IPS-NIHi7 (cell line): ENCODE data around the gene IBA57.

Experiments
- DNase-seq: peaks from one replicate; pipeline ENCODE4 v3.0.0; 2012; ENCODE audit warnings: mixed read lengths; ENCODE audit errors: extremely low spot score

IBA57 gene

DNA sequence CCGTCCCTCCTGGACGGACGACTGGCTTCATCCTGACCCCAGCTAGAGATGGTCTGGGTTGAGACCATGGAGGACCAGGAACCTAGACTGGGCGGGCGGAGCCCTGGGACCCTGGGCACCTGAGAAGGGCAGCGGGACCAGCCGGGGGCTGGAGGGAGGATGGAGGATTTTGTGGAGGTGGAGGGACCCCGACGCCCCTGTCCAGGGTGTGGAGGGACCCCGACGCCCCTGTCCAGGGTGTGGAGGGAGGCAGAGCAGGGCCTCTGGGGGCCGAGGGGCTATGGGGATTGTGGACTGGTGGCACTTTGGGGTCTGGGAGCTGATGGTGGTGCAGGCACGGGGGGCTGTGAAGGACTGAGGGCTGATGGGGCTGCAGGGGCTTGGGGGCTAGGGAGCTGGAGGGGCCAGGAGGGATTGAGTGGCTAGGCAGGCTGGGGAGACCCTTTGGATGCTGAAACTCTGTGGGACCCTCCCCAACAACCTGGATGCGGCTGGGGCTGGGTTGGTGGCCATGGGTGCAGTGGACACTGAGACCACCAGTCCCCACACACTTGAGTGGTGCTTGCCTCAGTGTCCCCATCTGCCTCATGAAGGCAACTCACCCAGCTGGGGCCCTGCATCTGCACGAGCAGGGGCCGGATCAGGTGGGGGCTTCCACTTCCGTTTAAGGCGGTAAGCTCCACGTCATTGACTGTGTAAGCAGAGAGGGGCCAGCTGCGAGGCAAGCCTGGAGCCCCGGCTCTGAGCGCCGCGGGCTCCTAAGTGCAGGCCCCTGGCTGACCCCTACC, 8.5 kb upstream of the IBA57 start:
- DNase-seq: no peak

DNA sequence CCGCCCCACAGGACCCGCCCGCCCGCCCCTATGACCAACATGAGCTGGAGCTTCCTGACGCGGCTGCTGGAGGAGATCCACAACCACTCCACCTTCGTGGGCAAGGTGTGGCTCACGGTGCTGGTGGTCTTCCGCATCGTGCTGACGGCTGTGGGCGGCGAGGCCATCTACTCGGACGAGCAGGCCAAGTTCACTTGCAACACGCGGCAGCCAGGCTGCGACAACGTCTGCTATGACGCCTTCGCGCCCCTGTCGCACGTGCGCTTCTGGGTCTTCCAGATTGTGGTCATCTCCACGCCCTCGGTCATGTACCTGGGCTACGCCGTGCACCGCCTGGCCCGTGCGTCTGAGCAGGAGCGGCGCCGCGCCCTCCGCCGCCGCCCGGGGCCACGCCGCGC, 7.9 kb upstream of the IBA57 start:
- DNase-seq: no peak

DNA sequence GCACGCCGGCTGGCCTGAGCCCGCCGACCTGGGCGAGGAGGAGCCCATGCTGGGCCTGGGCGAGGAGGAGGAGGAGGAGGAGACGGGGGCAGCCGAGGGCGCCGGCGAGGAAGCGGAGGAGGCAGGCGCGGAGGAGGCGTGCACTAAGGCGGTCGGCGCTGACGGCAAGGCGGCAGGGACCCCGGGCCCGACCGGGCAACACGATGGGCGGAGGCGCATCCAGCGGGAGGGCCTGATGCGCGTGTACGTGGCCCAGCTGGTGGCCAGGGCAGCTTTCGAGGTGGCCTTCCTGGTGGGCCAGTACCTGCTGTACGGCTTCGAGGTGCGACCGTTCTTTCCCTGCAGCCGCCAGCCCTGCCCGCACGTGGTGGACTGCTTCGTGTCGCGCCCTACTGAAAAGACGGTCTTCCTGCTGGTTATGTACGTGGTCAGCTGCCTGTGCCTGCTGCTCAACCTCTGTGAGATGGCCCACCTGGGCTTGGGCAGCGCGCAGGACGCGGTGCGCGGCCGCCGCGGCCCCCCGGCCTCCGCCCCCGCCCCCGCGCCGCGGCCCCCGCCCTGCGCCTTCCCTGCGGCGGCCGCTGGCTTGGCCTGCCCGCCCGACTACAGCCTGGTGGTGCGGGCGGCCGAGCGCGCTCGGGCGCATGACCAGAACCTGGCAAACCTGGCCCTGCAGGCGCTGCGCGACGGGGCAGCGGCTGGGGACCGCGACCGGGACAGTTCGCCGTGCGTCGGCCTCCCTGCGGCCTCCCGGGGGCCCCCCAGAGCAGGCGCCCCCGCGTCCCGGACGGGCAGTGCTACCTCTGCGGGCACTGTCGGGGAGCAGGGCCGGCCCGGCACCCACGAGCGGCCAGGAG, 7.2 kb upstream of the IBA57 start:
- no peak for DNase-seq

DNA sequence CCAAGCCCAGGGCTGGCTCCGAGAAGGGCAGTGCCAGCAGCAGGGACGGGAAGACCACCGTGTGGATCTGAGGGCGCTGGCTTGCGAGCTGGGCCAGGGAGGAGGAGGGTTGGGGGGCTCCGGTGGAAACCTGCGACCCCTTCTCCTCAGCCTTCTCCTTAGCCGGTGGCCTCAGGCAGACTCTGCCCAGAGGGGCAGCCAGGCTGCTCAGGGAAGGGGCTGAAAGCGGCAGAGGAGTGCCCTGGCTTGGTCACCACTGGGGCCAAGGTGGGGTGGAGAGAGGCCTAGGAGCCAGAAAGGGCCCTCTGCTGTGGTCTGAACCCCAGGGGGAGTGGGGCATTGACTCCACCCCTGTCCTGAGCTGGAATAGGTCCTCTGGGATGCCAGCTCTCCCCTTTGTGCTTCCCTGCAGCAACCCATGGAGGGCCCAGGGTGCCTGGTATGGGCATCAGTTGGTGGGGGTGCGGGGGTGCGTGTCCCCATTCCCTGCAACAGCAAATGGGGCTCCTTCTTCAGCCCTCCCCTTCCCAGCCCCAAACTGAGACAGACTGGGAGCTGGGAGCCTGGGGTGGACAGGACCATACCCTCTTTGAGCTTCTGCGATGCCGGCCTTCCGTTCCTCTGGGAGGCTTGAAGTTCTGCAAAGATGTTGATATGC, 6.5 kb upstream of the IBA57 start:
- no peak for DNase-seq

DNA sequence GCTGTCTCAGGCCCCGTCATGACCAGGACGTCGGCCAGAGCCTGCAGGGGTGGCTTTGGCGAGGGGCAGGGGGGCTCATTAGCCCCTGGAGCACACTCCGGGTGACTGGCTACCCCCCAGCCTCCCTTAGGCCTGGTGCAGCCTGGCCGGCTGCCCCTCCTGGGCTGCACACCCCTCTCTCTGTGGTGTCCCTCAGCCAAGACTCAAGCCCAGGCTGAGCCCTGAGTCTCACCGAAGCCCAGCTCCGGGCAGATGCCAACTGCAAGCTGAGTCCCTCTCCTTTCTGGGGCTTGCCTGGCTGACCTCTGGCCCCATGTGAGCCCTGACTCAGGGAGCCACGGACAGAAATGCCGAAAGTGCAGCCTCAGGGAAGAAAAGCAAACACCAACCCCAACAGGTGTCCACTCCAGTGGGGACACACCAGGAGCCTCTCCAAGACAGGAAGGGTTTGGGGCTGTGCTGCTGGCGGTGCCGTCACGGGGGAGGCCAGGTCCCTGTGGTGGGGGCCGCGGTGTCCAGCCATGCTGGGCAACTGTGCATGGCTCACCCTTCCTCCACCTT, 5.3 kb upstream of the IBA57 start:
- DNase-seq: no peak

DNA sequence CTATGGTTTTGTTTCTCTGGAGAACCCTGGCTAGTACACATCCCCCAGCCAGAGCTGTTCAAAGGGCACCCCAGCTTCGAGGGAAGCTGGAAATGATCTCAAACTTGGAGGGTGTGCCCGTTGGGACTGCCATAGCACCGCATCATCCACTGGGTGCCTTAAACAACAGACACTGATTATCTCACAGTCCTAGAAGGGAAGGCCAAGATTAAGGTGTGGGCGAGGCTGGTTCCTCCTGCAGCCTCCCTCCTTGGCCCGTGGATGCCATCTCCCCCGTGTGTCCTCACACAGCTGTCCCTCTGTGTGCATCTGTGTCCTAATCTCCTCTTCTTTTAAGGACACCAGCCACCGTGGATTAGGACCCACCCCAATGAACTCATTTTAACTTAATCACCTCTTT, 4.2 kb upstream of the IBA57 start:
- DNase-seq: no peak

DNA sequence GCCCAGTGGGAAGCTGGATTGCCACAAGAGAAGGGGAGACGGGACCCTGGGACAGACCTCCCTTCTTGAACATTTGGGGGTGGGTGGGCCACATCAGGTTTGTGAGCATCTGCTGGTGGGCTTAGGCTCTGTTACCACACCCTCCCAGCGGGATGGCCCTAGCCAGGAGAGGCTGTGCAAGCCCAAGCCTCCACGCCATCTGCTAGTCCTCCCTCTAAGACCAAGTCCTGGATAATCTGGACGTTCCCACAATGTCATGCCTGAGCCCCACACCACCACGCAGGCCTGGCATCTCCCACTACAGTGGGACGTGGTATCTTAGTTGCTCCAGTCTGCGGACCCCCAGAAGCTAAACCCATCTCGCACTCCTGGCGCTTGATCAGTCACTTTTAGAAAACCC, 3.7 kb upstream of the IBA57 start:
- DNase-seq: no peak

DNA sequence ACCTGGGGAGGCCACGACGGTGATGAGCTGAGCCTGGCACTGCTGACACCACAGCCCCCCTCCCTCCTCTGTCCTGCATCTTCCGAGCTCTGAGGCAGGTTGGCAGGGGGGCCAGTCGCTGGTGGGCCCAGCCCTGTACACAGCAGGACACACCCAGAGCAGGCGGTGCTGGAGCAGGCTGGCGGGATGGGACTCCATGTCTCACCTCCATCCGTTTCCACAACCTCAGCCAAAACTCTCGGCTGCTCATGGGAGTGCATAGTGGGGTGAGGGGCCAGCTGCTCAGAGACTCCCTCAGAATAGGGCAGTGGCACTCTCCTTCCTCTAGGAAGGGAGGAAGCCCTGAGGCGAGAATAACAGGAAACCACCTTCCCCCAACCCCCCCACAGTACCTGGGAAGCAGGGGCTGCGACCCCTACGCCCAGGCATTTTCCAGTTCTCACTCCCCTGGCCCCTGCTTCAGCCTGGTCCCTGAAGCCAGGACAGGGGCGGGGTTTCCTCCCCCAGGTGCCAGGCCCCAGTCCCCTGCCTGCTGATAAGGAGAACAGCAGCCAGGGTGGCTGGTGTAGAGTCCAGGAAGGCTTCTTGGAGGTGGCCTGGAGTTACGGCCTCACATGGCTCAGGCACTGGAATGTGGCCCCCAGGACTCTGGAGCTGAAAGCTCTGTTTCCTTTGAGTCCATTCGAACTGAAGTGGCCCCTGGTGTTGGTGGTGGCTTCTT, 3.2 kb upstream of the IBA57 start:
- no peak for DNase-seq

DNA sequence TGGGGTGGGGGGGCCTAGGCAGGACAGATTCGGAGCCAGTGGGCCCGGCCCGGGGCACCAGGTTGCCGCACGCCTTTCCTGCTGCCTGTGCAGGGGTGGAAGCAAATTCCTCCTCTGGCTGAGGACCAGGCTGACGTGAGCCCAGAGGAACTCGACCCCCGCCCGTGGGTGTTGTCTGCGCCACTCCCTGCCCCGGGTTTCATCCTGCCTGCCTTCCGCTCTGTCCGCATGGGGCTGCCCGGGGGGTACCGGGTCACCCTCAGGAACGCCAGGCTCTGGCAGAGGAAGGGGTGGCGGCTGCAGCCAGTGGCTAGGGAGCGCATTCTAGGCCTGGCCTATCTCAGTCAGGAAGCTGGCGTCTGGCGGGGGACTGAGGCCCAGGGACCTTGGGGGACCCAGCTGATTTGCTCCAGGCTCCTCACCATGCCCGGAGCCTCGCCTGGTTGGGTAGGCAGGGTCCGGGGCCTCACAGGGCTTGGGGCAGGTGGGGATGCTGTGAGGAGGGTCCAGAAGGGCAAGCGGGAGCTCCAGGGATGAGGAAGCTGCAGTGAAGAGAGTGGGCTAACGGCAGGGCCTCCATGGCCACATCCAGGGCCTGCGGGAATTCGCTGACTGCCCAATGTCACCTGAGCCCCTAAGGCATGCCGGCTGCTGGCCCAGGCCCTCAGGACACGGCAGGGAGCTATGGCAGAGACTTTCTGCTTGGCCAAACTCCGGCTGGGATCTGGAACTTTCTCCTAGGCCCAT, 2.4 kb upstream of the IBA57 start:
- no peak for DNase-seq

DNA sequence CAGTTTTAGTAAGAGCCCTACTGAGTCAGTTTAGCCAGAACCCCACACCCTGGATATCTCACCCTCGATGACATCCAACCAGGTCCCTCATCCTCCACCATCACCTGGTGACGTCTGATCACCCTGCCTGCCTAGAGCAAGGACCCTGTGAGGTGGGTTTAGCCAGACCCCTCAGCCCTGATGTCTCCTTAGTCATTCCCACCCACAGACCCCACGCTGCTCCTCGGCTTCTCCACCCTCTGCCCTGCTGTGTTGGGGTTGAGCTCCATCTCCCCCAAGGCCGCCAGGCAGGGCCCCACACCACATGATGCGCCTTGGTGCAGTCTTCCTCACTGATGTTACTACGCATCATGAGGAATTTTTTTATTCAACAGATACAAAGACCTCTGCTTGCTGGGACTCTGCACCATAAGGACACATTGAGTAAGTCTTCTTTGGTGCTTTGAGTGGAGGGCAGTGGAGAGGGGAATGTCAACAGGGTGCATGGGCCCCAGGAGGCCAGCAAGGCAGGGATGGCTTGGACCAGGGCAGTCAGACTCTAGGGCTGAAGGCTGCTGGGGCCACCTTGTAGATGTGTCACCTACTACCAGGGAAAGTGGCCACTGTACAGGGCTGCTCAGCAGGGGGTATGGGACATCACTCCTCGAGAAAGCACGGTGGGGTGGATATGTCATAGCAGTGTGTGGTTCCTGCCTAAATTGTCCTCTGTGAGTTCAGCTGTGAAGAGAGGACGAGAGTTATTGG, 1.7 kb upstream of the IBA57 start:
- DNase-seq: no peak

DNA sequence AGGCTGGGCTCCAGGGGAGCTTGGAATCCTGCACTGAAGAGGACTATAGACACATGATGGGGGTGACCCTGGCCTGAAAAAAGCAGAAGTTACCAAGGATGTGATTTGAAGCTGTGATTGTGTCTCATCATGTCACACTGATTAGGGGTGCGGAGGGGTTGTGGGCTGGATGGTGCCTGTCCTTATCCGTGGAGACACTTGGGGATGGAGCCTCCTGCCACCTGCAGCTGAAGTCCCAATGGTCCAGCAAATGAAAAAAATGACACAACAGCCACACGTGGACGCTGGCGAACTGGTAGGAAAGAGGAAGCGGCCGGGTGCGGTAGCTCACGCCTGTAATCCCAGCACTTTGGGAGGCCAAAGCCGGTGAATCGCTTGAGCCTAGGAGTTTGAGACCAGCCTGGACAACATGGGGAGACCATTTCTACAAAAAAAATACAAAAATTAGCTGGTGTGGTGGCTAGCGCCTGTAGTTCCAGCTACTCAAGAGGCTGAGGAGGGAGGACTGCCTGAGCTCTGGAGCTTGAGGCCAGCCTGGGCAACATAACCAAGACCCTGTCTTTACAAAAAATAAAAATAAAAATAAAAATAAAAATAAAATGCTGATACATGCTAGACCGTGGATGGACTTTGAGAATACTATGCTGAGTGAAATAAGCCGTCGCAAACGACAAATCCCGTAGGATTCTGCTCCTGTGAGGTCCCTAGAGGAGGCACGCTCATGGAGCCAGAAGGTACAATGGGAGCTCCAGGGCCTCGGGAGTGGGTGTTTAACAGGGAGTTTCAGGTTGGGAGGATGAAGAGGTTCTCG, 838 bp upstream of the IBA57 start:
- DNase-seq: no peak

DNA sequence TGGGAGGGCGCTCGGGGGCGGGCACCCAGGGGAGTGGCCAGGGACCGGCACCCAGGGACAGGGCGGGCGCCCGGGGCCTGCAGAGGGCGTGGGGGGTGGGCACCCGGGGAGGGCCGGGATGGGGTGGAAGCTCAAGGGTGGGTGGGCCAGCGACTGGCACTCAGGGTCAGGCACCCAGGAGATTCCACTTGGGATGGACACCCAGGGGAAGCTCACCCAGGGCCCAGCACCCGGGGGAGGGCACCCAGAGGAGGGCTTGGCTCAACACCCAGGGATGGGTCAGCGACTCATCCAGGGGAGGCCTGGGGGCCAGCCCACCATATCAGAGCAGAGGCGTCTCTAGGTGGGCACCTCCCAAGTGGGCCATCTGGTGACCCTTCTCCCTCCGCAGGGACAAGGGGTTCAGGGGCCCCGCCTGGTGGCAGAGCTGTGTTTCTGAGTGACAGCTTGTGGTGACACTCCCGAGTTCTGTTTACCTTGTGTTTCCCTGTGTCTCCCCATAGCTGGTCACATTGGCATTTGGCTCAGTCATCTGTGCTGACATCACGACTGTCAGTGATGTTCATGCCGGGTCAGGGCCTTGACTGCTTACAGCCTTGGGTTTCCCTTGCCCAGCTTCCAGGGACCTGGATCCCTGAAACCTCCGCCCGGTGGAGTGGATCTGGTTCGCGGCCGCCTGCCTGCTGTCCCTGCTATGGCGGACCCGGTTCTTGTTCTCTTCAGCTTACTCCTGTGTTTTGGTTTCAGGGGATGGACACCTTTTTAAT, 749 bp downstream of the IBA57 start:
- DNase-seq: peak; percentile 57

DNA sequence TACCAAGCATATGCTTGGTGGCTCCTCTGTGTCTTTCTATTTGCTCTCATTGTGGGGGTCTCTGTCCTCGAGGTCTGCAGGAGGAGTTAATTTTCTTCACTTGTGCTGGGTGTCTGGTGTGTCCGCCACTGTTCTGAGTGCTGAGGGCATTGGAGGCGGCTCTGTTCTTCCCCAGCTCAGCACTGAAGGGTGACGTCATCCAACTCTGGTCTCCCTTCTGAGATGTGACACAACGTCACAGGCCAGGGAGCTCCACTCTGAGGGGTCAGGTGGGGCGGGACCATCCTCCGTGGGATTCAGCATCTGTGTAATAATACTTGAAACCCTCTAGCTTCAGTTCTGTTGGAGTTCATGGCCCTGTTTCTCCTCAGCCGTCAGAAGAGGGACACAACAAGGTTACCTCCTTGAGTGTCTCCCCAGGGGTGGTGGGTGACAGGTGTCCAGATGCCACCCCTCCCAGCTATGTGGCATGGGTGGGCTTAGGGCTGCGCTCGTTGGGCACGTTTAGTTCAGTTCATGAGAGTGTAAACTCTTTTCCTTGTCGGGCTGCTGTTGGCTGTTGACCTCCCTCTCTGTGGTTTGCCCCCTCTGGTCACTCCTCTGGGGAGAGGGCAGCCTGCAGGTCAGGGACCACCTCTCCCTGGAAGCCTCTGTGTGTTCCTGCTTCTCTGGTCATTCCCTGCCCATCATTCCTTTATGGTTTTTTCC, 3.1 kb downstream of the IBA57 start:
- no peak for DNase-seq

DNA sequence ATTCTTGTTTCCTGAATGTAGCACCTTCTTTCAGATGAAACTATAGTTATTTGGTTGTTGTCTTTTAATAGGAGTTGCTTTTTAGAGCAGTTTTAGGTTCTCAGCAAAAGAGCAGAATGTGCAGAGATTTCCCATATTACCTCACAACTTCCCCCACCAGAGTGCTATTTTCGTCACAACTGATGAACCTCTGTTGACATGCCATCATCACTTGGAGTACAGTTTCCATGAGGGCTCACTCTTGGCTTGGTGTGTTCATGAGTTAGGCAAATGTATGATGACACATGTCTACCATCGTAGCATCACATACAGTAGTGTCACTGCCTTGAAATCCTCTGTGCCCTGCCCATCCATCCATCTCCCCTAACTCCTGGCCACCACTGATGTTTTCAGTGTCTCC, 3.7 kb downstream of the IBA57 start:
- no peak for DNase-seq

DNA sequence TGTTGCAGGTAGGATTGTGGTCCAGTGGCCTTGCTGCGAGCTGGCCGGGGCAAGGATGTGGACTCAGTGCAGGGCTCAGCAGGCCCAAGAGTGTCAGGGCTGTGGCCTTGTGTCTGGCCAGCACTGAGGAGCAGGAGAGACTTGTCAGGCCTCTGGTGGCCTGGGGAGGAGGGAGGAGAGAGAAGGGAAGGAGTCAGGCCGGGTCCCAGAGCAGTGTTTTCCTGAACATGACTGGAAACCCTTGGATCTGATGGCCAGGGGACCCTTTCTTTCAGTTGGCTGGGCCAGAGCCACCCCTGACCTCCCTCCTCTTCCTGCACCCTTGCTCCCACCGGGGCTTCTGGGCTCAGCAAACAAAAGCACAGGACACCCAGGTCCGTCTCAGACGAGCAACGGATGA, 5.1 kb downstream of the IBA57 start:
- DNase-seq: no peak

DNA sequence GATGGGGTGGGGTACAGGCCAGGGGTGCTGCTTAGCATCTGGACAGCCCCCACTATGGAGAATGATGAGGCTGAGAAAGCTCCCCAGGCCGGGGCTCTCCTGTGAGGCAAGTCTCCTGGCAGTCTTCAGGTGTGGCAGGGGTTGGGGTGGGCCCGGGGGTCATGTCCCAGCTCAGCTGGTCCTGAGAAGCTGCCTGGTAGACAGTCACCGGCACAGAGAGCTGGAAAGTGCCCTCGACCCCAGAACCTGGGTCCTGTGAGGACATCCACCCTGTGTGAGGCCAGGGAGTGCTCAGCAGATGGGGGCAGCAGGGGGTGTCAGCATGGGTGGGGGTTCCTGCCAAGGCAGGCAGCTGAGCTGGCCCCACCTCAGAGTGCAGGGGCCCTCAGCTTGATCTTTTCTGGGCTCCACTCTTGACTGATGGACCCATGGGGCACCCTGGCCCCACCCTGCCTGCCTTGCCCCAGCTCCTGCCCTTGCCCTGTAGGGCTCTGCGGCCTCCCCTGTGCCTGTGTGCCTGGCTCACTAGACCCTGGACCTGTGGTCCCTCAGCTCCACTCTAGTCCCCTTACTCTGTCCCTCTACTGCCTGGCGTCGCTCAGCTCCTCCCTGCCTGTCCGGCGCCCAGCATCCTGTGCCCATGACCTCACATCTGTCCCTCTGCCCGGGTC, 5.8 kb downstream of the IBA57 start:
- no peak for DNase-seq
